ENCODE measurements around the gene SH3BP4.

The SH3BP4 gene

GRCh38 chr2:235049719-235050118 is 97.9 kb downstream of the SH3BP4 start:
- no peak overlapping the region for H3K9ac ChIP-seq (ENCODE audit: low read length)
- no peaks in the 10 kb centered on the region for H3K79me2 ChIP-seq (ENCODE audit: insufficient read depth, low read length)
- H3K4me2 ChIP-seq (ENCODE audit: low read depth, low read length, poor library complexity, severe bottlenecking): no peak overlapping the region
- H3K9me2 ChIP-seq (replicated peaks; ENCODE audit: insufficient read depth, low read length): no peaks in the 10 kb centered on the region
- TF ChIP-seq EZH2phosphoT487 (conservative IDR thresholded peaks at IDR 0.05; ENCODE audit: low read length) (no peak), CTCF (IDR thresholded peaks at IDR 0.05; ENCODE audit: insufficient read depth, low read length, poor library complexity, severe bottlenecking) (no peak)
- H2AFZ ChIP-seq (ENCODE audit: low read depth, low read length, severe bottlenecking): no peak overlapping the region
- H3K4me3 ChIP-seq (ENCODE audit: insufficient read depth, low read length, poor library complexity, severe bottlenecking): no peak overlapping the region
- H3K36me3 ChIP-seq (ENCODE audit: low read length): no peaks in the 10 kb centered on the region
- H4K20me1 ChIP-seq (ENCODE audit: low read depth, low read length): no peaks in the 10 kb centered on the region
- no peaks in the 10 kb centered on the region for H3K9me3 ChIP-seq (ENCODE audit: insufficient read depth, low read length)
- H3F3A ChIP-seq (ENCODE audit: insufficient read depth): no peaks in the 10 kb centered on the region
- H3K27me3 ChIP-seq (ENCODE audit: low read length): no peaks in the 10 kb centered on the region
- no peak overlapping the region for H3K27ac ChIP-seq (ENCODE audit: low read depth, low read length)

- H3K4me2 ChIP-seq (ENCODE audit: low read depth, low read length, poor library complexity, severe bottlenecking): no peak overlapping the region
- no peak for TF ChIP-seq CTCF (IDR thresholded peaks at IDR 0.05; ENCODE audit: insufficient read depth, low read length, poor library complexity, severe bottlenecking)
- no peak for TF ChIP-seq EZH2phosphoT487 (conservative IDR thresholded peaks at IDR 0.05; ENCODE audit: low read length)
- H3K9me3 ChIP-seq (ENCODE audit: insufficient read depth, low read length): no peaks in the 10 kb centered on the region
- H3K4me3 ChIP-seq (ENCODE audit: insufficient read depth, low read length, poor library complexity, severe bottlenecking): no peak overlapping the region
- H4K20me1 ChIP-seq (ENCODE audit: low read depth, low read length): no peaks in the 10 kb centered on the region
- no peak overlapping the region for H2AFZ ChIP-seq (ENCODE audit: low read depth, low read length, severe bottlenecking)
- H3K79me2 ChIP-seq (ENCODE audit: insufficient read depth, low read length): no peaks in the 10 kb centered on the region
- H3K9me2 ChIP-seq (replicated peaks; ENCODE audit: insufficient read depth, low read length): no peaks in the 10 kb centered on the region
- no peak overlapping the region for H3K27ac ChIP-seq (ENCODE audit: low read depth, low read length)
- no peaks in the 10 kb centered on the region for H3K36me3 ChIP-seq (ENCODE audit: low read length)
- H3K9ac ChIP-seq (ENCODE audit: low read length): no peak overlapping the region
- H3F3A ChIP-seq (ENCODE audit: insufficient read depth): no peaks in the 10 kb centered on the region
- H3K27me3 ChIP-seq (ENCODE audit: low read length): no peaks in the 10 kb centered on the region
These were observed 99.1 kb downstream of the SH3BP4 start for GRCh38 chr2:235050980-235051351.

GRCh38 chr2:235051436-235052260 is 99.8 kb downstream of the SH3BP4 start:
- Histone ChIP-seq H3K4me2 (ENCODE audit: low read depth, low read length, poor library complexity, severe bottlenecking) (no peak overlapping the region), H3K9me3 (ENCODE audit: insufficient read depth, low read length) (no peaks in the 10 kb centered on the region), H3F3A (ENCODE audit: insufficient read depth) (no peaks in the 10 kb centered on the region), H3K9me2 (replicated peaks; ENCODE audit: insufficient read depth, low read length) (no peaks in the 10 kb centered on the region), H2AFZ (ENCODE audit: low read depth, low read length, severe bottlenecking) (no peak overlapping the region), H3K27ac (ENCODE audit: low read depth, low read length) (no peak overlapping the region), H3K27me3 (ENCODE audit: low read length) (no peaks in the 10 kb centered on the region), H3K4me3 (ENCODE audit: insufficient read depth, low read length, poor library complexity, severe bottlenecking) (no peak overlapping the region), H3K36me3 (ENCODE audit: low read length) (no peaks in the 10 kb centered on the region), H3K9ac (ENCODE audit: low read length) (no peak overlapping the region), H4K20me1 (ENCODE audit: low read depth, low read length) (no peaks in the 10 kb centered on the region), H3K79me2 (ENCODE audit: insufficient read depth, low read length) (no peaks in the 10 kb centered on the region)
- TF ChIP-seq CTCF (IDR thresholded peaks at IDR 0.05; ENCODE audit: insufficient read depth, low read length, poor library complexity, severe bottlenecking) (no peak), EZH2phosphoT487 (conservative IDR thresholded peaks at IDR 0.05; ENCODE audit: low read length) (no peak)

Measured in SU-DHL-6 (cell line).